ENCODE results near the gene PRELID2.
A peak's percentile ranks its signal among the peaks of the same experiment; 100 is the strongest.

PRELID2 gene

DNA sequence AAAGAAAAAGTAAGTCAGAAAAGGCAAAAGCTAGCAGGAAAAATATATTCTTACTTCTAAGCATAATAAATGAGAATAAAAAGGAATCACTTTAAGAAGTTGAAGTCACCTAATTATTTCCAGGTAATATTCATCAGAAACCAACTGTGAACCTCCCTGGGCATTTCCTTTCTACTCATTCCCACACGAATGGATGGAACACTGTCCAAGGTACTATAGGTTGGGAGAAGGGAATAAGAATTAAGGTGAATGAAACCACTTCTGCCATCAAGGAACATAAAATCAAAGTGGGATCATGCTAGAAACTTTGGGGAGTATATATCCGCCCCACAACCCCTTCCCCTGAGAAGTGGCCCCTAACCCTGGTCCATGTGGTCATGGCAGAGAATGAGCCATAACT is 41.6 kb downstream of the PRELID2 start:
- no peak for DNase-seq

DNA sequence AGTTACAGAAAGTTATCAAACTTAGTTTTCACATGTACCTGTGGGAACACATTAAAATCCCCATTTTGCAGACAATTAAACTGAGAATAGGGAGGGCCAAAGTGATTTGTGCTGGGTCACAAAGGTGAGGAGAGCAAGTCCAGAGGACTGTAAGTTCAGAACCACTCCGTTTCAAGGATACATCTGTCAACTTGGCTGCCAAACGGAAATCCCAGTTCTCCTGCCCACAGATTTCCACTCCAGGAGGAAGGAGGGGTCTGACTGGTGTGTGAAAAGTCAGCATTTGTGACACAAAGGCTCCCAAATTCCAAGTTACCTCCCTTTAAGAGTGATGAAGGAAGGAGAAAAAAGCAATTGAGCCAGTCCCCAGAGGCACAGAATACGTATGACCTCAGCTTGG is 42.3 kb downstream of the PRELID2 start:
- no peak for DNase-seq

DNA sequence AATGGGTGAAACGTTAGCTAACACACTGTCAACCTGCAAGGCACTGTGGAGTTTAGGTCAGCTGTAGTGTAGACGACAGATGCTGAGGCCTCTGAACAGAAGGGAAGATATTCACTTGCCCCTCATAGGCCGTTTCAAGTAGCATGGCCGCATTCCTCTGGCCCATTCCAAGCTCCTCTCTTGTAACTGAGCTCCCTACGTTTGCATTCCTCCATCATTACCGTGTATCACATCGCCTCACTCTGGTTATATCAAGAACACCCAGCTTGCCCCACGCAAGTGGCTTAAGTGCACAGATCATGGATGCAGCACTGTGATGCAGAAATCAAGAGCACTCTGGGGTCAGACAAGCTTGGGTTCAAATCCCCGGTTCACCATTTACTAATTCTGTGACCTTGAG is 43.3 kb downstream of the PRELID2 start:
- DNase-seq = no peak

DNA sequence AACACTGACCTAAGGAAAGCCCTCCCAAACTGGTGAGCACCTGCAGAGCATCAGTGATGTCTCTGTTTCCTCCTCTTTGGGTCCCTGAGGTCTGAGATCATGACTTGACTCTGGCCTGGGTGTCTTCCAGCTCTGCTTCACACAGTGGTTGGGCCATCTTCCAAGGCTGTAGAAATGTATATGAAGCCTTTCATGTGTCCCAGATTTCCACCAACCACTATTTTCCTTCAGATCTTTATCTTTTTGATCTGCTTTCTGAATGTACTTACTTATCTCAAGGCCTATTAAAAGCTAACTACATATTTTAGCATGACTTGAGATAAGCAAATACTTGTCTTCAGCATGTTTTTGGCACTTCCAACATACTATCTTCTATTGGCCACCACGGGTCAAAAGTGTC is 47.1 kb downstream of the PRELID2 start:
- DNase-seq = no peak

DNA sequence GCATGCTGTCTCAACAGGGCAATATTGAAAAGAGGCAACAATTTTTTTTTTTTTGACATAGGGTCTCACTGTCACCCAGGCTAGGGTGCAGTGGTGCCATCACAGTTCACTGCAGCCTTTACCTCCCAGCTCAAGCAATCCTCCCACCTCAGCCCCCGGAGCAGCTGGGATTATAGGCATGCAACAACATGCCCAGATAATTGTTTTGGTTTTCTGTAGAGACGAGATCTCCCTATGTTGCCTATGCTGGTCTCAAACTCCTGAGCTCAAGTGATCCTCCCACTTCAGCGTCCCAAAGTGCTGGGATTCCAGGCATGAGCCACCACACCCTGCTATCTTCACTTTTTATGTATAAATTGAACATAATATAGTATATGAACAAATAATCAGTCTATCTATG is 47.6 kb downstream of the PRELID2 start:
- peak in 1 of 3 experiments; percentile 1 for DNase-seq

DNA sequence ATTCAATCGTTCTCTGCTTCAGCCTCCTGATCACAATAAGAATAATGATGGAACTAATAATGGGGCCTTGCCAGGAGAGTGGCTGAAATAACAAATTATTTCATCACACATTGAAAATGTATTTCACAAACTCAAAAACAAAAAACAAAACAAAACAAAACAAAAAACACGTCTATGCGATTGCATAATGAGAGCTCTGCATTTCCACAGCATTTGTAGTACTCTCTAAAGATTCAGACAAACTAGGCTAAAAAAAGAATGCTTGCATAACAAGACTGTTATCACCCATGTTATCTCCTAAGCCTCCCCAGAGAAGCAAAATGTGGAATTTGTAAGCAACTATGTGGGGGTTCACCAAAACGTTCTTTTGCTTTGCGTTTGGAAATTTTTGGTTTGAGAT is 48.1 kb downstream of the PRELID2 start:
- no peak for DNase-seq

DNA sequence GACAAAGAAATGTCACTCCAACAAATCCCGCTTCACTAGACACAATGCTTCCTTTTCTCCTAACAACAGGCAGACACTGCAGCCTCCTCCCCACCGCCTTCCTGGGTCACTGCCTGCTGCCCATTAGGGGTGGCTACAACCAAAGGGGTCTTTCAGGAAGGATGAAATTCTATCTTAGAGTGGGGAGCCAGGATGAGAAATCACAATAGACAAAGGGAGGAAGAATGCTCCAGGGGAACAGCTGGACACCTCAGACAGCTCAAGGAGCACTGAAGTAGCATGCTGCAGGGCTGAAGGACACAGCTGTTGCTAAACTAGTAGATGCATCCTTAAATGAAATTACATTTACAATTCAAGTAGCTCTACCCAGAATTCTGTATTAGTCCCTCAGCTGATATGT is 54.2 kb downstream of the PRELID2 start:
- DNase-seq = peak in 1 of 3 experiments; percentile 2

DNA sequence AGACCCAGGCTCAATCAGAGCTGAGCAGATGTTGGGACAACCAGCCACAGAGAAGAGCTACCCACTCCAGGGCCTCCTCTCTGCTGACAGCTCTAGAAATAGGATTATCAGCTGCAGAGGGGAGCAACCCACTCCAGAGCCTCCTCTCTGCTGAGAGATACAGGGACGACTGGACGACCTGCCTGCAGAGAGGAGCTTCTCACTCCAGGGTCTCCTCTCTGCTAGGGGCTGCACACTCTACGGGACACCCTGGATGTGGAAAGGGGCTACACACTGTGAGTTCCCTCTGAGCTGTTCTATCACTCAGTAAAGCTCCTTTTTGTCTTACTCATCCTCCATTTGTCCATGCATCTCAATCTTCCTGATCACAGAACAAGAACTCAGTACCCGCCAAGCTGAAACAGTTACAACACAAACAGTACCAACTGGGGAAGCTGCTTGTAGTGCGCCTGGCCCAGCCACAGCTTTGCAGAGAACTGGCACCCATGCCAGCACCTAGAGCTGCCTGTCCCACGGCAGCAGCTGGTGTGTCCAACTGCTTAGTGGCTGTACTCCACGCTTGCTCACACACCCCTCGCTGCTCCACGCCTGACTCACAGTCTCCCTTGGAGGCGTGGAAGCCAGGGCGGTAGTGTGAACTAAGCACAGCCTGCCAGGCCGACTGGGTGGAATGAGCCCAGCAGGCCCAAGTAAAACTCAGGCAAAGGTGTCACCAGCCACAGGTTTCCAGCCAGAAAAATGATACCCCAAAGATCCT is 56.8 kb downstream of the PRELID2 start:
- DNase-seq = no peak

DNA sequence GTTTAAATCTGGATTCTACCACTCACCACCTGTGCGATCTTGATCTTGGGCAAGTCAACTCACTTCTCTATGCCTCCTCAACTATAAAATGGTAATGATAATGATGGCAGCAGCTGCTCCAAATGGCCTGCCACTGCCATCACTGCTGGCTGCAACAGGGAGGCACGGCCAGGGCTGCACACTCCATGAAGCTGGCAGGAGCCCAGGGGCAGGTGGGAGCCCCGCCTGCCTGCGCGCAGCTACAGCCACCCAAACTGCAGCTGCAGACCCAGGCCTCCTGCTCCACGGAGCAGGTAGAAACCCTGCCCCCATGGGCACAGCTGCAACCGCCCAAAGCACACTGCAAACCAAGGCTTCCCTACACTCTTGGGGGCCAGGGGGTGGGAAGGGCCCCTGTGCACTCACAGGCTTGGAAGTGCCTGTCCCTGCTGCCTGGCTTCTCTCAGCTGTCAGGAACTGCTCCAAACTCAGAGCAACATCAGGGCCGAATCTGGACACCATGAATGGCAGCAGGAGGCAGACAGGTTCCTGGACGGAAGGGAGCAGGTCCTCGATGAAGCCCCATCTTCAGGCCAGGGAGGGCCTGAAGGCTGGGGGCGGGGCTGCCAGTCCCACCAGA is 57.6 kb downstream of the PRELID2 start:
- DNase-seq = no peak

DNA sequence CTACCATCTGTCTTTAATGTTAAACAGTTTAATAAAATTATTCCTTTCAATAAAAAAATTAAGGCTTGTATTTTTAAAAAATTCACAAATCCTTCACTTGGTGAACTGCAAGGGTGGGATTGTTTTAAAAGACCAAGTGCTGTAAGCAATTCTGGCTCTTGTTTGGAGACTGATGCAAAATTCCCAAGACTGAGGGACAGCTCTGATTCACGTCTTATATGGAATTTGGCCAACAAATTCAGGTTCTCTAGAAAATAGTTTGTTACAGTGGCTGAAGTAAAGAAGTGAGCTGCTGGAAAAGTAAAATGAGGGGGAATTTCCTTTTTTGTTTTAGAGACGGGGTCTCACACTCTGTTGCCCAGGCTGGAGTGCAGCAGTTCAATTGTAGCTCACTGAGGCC is 58.3 kb downstream of the PRELID2 start:
- DNase-seq = no peak

DNA sequence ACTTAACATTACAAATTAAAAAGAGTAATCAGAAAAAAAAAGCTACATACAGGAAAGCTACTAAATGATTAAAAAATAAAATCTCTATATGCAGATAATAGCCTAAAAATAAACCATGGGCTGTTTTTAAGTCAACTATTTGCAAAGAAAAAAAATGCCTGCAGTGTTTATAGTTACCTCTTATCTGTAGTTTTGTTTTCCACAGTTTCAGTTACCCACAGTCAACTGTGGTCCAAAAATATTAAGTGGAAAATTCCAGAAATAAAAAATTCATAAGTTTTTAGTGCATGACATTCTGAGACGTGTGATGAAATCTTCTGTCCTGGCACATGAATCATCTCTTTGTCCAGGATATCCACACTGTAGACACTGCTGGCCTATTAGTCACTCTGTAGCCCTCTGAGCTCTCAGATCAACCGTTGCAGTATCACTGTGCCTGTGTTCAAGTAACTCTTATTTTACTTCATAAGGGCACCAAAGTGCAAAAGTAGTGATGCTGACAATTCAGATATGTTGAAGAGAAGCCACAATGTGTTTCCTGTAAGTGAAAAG is 59.2 kb downstream of the PRELID2 start:
- DNase-seq = no peak

DNA sequence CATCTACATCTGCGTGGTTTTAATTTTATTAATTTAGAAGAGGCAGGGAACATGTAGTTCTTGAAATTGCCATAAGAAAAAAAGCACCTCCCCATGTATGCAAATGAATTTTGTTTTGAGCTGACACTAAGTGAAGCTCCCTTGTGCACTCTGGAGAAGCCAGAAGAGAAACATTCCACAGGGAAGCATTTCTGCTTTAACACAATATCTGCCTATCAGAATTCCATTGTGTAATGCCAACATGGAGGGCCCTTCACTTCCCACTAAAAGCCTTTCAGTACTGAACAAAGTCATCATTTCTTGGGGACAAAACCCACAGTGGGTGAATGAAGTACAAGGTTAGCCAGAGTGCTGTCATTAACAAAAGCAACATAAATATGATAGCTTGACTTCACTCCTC is 59.7 kb downstream of the PRELID2 start:
- peak in 1 of 3 experiments; percentile 25 for DNase-seq

DNA sequence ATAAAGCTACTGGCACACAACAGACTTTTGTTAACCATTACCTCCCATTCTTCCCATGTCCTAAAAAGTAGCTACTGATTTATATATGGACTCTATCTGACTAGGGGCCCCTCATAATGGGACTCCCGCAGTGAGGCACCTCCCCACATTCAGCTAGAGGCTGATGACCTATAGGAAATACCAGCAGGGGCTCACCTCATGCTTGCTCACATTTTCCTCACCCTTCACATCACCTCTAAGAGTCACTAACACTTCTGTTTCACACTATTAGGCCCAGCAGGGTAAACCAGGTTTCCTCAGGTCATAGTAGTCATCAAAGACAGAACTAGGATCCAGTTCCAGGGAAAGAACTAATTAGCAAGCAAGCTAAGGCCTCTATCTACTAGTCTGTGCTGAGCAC is 60.7 kb downstream of the PRELID2 start:
- DNase-seq = no peak

DNA sequence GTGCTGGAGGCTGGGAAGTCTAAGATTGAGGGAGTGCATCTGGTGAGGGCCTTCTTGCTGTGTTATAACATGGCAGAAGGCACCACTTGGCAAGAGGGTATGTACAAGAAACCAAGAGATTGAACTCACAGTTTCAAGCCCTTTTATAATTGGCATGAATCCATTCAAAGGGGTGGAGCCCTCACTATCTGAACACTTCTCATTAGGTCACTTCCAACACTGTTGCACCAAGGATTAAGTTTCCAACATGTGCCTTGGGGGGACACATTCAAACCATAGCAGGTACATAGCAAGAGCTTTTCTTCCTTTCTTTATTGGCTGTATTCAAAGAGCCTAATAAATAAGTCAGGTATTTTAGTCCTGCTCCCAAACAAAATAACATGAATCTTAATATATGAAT is 62.7 kb downstream of the PRELID2 start:
- no peak for DNase-seq

DNA sequence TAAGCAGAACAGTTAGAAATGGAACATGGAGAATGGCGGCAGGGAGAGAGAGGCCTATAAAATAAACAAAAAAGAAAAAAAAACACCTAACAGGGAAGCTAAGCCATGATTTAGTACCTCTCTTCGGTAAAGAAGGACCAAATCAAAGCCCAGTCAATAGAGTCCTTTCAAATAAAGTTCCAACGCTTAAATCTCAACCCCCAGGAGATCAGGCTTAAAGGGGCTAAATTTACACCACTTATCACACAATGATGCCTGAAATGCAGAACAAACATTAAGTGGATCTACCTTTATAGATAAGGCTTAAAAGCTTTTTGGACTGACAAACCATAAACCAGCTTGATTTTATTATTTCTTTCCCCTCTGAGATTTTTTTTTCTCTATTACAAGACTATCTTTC is 66.3 kb downstream of the PRELID2 start:
- DNase-seq = peak in 2 of 3 experiments; percentile 35 to 45

DNA sequence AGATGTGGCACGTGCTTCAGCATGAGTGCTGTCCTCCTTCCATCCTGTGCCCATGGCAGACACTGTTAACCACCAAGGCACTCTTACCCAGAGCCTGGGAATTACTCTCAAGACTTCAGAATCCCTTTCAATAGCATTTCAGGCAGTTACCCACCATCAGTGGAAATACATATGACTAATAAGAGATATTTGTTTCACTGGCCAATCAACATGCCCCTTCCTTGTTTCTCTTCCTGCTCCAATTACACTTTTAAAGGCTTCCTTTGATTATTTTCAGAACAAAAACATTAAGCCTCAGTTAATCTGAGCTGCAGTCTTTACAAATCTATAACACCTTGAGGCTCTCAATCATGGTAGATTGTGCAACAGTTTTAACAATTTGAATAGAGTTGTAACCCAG is 70.8 kb downstream of the PRELID2 start:
- DNase-seq = no peak

DNA sequence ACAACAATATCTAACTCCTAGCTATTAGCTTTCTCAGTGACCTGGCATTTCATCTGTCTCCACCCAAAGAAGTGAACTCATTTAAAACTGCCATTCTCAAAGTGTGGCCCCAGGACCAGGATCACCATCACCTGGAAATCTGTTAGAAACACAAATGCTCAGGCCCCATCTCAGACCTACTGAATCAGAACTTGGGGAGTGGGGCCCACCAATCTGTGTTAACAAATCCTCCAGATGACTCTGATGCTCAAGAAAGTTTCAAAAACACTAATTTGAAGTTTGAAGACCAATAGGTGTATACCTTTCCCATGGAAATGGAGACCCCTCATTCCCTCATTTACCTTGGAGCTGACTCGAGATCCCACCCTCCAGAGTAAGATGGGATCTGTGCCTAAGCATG is 72.3 kb downstream of the PRELID2 start:
- no peak for DNase-seq

DNA sequence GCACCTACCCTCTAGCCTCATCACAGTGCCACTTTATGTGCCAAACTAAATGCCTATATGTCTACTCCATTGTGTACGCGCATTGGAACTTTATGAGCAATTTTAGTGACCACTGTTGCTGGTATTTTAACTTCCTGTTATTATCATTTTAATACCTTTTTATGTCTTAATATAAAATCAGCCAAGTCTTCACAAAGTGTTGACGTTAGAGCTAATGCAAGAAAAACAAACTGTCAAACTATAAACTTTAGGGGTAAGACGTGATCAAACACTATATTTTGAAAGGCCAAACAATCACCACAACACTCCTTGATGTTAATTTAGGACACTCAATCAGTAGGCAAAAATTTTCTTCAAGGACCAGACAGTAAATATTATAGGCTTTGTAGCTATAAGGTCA is 73.9 kb downstream of the PRELID2 start:
- DNase-seq = no peak

DNA sequence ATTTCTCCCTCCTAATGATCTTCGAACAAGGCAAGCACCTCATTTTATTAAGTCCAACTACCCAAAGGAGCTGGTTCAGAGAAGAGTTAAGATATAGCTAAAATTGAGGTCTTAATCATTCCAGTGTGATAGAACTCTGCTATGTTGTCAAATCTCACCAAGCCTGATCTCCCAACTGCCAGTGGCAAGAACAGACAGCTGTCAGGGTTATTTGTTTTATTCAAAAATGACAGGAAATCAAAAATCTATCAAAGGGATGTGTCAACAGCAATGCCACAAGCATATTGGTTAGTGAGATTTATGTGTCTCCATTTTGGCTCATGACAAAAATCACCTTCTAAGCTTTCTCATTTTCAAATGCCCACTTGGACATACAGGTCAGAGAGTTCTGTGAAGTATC is 74.5 kb downstream of the PRELID2 start:
- DNase-seq = no peak

DNA sequence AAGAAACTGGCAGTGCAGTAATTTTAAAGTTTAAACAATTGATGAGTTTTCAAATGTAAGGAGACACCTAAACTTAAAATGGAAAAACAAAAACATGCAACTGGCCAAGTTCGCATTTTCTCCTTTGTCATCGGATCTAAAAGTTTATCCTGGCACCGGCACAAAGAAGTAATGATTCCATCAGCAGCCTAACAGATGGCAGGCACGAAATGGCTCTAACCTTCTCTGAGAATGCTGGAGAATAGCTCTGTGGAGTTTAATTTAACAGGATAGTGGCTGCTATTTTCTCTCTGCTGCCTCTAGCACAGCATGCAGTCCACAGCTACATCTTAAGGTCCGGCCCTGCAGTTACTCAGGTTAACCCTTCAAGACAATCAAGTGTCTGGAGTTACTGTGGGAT is 82.2 kb downstream of the PRELID2 start:
- no peak for DNase-seq

DNA sequence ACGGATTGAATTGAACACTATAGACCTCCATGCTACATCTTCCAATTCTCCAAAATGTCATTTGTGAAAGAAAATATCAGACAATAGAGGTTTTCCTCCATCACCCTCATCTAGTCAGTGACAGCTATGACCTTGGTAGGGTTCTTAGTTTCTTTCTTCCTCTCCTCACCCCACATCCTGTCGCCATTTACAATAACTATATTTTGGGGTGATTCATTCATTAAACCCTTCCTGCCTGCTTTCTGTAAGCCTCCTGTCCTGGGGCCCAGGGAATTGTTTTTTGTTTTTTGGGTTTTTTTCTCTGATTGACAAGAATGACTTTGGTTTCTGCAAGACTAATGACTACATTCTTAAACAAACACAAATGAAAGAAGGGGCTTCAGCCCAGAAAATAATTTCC is 82.6 kb downstream of the PRELID2 start:
- DNase-seq = no peak

DNA sequence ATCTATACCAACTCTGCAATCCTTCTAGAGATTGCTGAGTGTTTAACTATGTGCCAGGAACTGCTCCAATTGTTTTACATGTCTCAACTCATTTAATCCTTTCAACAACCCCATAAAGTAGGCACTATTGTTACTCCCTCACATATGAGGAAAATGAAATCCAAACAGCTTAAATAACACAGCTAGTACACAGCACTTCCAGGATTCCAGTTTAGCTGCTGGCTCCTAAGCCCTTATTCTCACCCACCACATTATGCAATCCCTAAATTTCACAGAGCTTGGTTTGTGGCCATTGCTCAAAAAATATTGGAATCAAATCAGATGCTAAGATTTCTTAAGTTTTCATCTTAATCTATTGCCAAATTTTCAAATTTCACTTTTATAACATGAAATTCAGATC is 84.9 kb downstream of the PRELID2 start:
- DNase-seq = no peak

DNA sequence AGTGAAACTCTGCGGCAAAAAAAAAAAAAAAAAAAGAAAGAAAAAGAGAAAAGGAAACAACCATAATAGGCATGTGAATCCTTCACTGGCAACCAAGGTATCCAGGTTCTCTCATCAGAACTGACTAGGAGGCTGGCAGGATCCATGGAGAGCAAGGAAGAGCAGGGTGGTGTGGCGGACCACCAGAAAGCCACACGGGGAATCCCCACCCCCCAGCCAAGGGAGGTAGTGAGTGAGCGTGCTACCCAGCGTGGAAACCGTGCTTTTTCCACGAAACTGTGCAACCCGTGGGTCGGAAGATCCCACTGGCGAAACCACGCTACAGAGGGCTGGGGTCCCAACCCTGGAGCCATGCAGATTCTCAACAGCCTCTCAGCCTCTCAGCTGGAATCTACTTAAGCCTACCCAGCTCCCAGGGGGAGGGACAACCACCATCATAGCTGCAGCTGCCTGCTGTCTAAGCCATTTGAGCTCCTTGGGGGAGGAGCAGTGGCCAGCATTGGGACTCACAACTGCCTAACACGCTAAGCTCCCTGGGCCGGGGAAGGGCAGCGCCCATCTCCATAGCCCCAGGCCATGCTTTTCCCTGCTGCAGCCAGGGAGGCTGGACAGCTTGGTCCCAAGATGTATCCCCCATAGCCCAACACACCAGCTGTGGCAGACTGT is 91.6 kb downstream of the PRELID2 start:
- DNase-seq = no peak

DNA sequence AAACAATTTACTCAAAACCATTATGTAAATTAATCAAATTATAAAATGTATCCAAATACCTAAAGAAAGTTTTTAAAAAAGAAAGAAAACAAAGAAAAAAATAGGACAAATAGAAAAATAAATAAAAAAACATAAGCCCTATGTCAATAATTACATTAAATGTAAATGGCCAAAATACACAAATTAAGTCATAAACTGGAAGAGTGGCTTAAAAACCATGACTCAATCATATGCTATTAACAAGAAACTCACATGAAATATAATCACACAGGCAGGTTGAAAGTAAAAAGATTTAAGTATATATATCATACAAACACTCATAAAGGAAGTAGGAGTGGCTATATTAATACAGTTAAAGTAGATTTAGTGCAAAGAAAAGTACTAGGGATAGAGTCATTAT is 95.3 kb downstream of the PRELID2 start:
- no peak for DNase-seq
